ENCODE results near the gene APP. TPM values are rescaled to one million over a fixed set of nuclear protein-coding genes. Genes with fewer than 3 reads are reported as not detected.
A peak's percentile ranks its signal among the peaks of the same experiment; 100 is the strongest.

APP gene
- polyA plus RNA-seq, 2 donors, result 28.6 to 81.7 TPM

DNA sequence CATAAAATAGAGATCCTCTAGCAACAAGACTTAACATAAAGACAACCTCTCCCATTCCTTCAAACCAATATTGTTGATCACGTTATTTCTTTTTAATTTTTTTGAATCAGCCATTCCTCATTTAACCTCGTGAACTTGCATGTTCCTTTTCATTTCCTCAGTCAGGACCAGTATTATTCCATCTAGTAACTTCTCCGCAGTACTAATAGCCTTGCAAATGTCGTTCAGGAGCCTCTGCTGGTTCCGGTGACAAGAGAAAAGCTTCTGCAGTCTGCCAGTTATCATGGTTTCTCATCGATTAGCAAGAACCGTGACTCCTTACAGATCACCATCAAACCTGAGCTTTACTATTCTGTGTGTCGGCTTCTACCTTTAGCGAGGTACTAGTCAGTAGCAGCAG is 3.0 kb downstream of the APP start:
- Histone ChIP-seq H3K9me3 (ENCODE audit: control insufficient read depth in 2 of 2, insufficient read depth in 1 of 2, low read depth in 1 of 2, low read length in 1 of 2) (no peaks in the 10 kb centered on the region), H3K4me3 (ENCODE audit: low read depth in 1 of 2, low read length in 2 of 2) (no peak overlapping the region), H3K4me1 (ENCODE audit: control insufficient read depth in 2 of 2, insufficient read depth in 2 of 2, low read length in 1 of 2) (no peaks in the 10 kb centered on the region), H3K27ac (ENCODE audit: low read depth in 2 of 2, low read length in 1 of 2) (peak overlapping the region in 1 of 2 donors; percentile 33), H3K27me3 (ENCODE audit: control insufficient read depth in 1 of 2, insufficient read depth in 2 of 2, low read length in 2 of 2) (no peaks in the 10 kb centered on the region), H3K36me3 (ENCODE audit: control insufficient read depth in 2 of 2, insufficient read depth in 2 of 2, low read length in 1 of 2) (no peaks in the 10 kb centered on the region)
- WGBS, 2 donors, result 59 to 63% methylated on average over 9 of the region's 9 CpGs

GRCh38 chr21:26165331-26165730 is 5.2 kb downstream of the APP start:
- Histone ChIP-seq H3K4me1 (ENCODE audit: control insufficient read depth in 2 of 2, insufficient read depth in 2 of 2, low read length in 1 of 2) (no peaks in the 10 kb centered on the region), H3K4me3 (ENCODE audit: low read depth in 1 of 2, low read length in 2 of 2) (no peak overlapping the region), H3K27me3 (ENCODE audit: control insufficient read depth in 1 of 2, insufficient read depth in 2 of 2, low read length in 2 of 2) (no peaks in the 10 kb centered on the region), H3K9me3 (ENCODE audit: control insufficient read depth in 2 of 2, insufficient read depth in 1 of 2, low read depth in 1 of 2, low read length in 1 of 2) (no peaks in the 10 kb centered on the region), H3K36me3 (ENCODE audit: control insufficient read depth in 2 of 2, insufficient read depth in 2 of 2, low read length in 1 of 2) (no peaks in the 10 kb centered on the region), H3K27ac (ENCODE audit: low read depth in 2 of 2, low read length in 1 of 2) (no peak overlapping the region)
- 65 to 66% methylated on average over 5 of the region's 5 CpGs for WGBS, 2 donors

- no peaks in the 10 kb centered on the region for H3K36me3 ChIP-seq (ENCODE audit: control insufficient read depth in 2 of 2, insufficient read depth in 2 of 2, low read length in 1 of 2)
- no peak overlapping the region for H3K27ac ChIP-seq (ENCODE audit: low read depth in 2 of 2, low read length in 1 of 2)
- WGBS, 2 donors, result 34 to 48% methylated on average over 2 of the region's 2 CpGs
- no peaks in the 10 kb centered on the region for H3K4me1 ChIP-seq (ENCODE audit: control insufficient read depth in 2 of 2, insufficient read depth in 2 of 2, low read length in 1 of 2)
- H3K27me3 ChIP-seq (ENCODE audit: control insufficient read depth in 1 of 2, insufficient read depth in 2 of 2, low read length in 2 of 2), result no peaks in the 10 kb centered on the region
- no peak overlapping the region for H3K4me3 ChIP-seq (ENCODE audit: low read depth in 1 of 2, low read length in 2 of 2)
- H3K9me3 ChIP-seq (ENCODE audit: control insufficient read depth in 2 of 2, insufficient read depth in 1 of 2, low read depth in 1 of 2, low read length in 1 of 2), result no peaks in the 10 kb centered on the region
These were observed 6.3 kb downstream of the APP start for GRCh38 chr21:26164311-26164710.

DNA sequence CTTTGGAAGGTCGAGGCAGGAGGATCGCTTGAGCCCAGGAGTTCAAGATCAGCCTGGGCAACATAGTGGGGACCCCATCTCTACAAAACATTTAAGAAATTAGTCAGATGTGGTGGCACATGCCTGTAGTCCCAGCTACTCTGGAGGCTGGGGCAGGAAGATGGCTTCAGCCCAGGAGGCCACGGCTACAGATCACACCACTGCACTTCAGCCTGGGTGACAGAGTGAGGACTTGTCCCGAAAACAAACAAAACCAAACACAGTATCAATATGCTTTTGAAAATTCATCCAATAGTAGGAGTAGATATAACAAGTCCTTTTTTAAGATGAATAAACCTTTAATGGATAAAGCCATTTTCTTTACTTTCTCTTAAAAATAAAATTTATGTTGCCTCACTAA is 8.5 kb downstream of the APP start:
- Histone ChIP-seq H3K4me3 (ENCODE audit: low read depth in 1 of 2, low read length in 2 of 2) (no peak overlapping the region), H3K27ac (ENCODE audit: low read depth in 2 of 2, low read length in 1 of 2) (no peak overlapping the region), H3K9me3 (ENCODE audit: control insufficient read depth in 2 of 2, insufficient read depth in 1 of 2, low read depth in 1 of 2, low read length in 1 of 2) (no peaks in the 10 kb centered on the region), H3K27me3 (ENCODE audit: control insufficient read depth in 1 of 2, insufficient read depth in 2 of 2, low read length in 2 of 2) (no peaks in the 10 kb centered on the region), H3K4me1 (ENCODE audit: control insufficient read depth in 2 of 2, insufficient read depth in 2 of 2, low read length in 1 of 2) (no peaks in the 10 kb centered on the region), H3K36me3 (ENCODE audit: control insufficient read depth in 2 of 2, insufficient read depth in 2 of 2, low read length in 1 of 2) (no peaks in the 10 kb centered on the region)
- WGBS, 2 donors, result 91 to 93% methylated on average over 4 of the region's 4 CpGs

DNA sequence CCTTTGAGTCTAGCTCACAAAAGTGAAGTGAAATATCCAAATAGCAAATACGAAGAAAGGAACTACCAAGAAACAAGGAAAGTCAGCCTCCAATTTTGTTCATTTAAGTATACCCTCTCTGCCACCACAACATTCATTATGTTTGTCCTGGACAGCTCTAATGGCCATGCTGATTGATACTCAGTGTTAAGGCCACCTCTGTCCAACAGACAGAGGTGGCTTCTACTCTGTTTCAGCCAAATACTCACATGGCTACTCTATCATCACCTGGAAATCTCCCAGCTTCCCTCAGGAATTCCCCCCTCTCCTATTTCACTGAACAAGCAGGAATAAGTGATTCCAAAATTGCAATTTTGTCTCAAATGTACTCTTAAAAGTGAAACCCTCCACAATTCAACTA is 10.7 kb downstream of the APP start:
- H3K27ac ChIP-seq (ENCODE audit: low read depth in 2 of 2, low read length in 1 of 2), result no peak overlapping the region
- no peaks in the 10 kb centered on the region for H3K4me1 ChIP-seq (ENCODE audit: control insufficient read depth in 2 of 2, insufficient read depth in 2 of 2, low read length in 1 of 2)
- no peak overlapping the region for H3K4me3 ChIP-seq (ENCODE audit: low read depth in 1 of 2, low read length in 2 of 2)
- WGBS, 2 donors, result 88 to 93% methylated on average over 1 of the region's 1 CpG
- H3K9me3 ChIP-seq (ENCODE audit: control insufficient read depth in 2 of 2, insufficient read depth in 1 of 2, low read depth in 1 of 2, low read length in 1 of 2), result no peaks in the 10 kb centered on the region
- H3K27me3 ChIP-seq (ENCODE audit: control insufficient read depth in 1 of 2, insufficient read depth in 2 of 2, low read length in 2 of 2), result no peaks in the 10 kb centered on the region
- H3K36me3 ChIP-seq (ENCODE audit: control insufficient read depth in 2 of 2, insufficient read depth in 2 of 2, low read length in 1 of 2), result no peaks in the 10 kb centered on the region

GRCh38 chr21:26157801-26158200 is 12.8 kb downstream of the APP start:
- no peaks in the 10 kb centered on the region for H3K36me3 ChIP-seq (ENCODE audit: control insufficient read depth in 2 of 2, insufficient read depth in 2 of 2, low read length in 1 of 2)
- 46 to 60% methylated on average over 2 of the region's 2 CpGs for WGBS, 2 donors
- no peaks in the 10 kb centered on the region for H3K4me1 ChIP-seq (ENCODE audit: control insufficient read depth in 2 of 2, insufficient read depth in 2 of 2, low read length in 1 of 2)
- no peaks in the 10 kb centered on the region for H3K9me3 ChIP-seq (ENCODE audit: control insufficient read depth in 2 of 2, insufficient read depth in 1 of 2, low read depth in 1 of 2, low read length in 1 of 2)
- H3K4me3 ChIP-seq (ENCODE audit: low read depth in 1 of 2, low read length in 2 of 2), result no peak overlapping the region
- no peak overlapping the region for H3K27ac ChIP-seq (ENCODE audit: low read depth in 2 of 2, low read length in 1 of 2)
- H3K27me3 ChIP-seq (ENCODE audit: control insufficient read depth in 1 of 2, insufficient read depth in 2 of 2, low read length in 2 of 2), result no peaks in the 10 kb centered on the region

DNA sequence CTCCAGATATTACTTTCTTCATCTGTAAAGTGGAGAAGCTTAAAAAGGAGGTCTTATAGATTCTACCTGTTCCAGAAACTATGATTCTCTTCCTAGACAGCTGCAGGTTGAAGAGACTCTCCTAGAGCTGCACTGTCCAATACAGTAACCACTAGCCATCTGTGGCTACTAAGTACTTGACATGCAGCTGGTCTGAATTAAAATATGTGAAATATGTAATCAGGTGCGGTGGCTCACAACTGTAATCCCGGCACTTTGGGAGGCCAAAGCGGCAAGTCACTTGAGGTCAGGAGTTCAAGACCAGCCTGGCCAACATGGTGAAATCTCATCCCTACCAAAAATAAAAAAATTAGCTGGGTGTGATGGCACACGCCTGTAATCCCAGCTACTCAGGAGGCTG is 15.8 kb downstream of the APP start:
- no peak overlapping the region for H3K27ac ChIP-seq (ENCODE audit: low read depth in 2 of 2, low read length in 1 of 2)
- H3K27me3 ChIP-seq (ENCODE audit: control insufficient read depth in 1 of 2, insufficient read depth in 2 of 2, low read length in 2 of 2), result no peaks in the 10 kb centered on the region
- H3K9me3 ChIP-seq (ENCODE audit: control insufficient read depth in 2 of 2, insufficient read depth in 1 of 2, low read depth in 1 of 2, low read length in 1 of 2), result no peaks in the 10 kb centered on the region
- no peaks in the 10 kb centered on the region for H3K4me1 ChIP-seq (ENCODE audit: control insufficient read depth in 2 of 2, insufficient read depth in 2 of 2, low read length in 1 of 2)
- no peaks in the 10 kb centered on the region for H3K36me3 ChIP-seq (ENCODE audit: control insufficient read depth in 2 of 2, insufficient read depth in 2 of 2, low read length in 1 of 2)
- 91 to 93% methylated on average over 4 of the region's 4 CpGs for WGBS, 2 donors
- H3K4me3 ChIP-seq (ENCODE audit: low read depth in 1 of 2, low read length in 2 of 2), result no peak overlapping the region

- WGBS, 2 donors, result 33 to 46% methylated on average over 1 of the region's 1 CpG
- H3K4me1 ChIP-seq (ENCODE audit: control insufficient read depth in 2 of 2, insufficient read depth in 2 of 2, low read length in 1 of 2), result no peaks in the 10 kb centered on the region
- H3K27ac ChIP-seq (ENCODE audit: low read depth in 2 of 2, low read length in 1 of 2), result no peak overlapping the region
These were observed 16.8 kb downstream of the APP start for GRCh38 chr21:26153758-26154157.

GRCh38 chr21:26148840-26149354 is 21.7 kb downstream of the APP start:
- H3K4me3 ChIP-seq (ENCODE audit: low read depth in 1 of 2, low read length in 2 of 2), result no peak overlapping the region
- H3K27me3 ChIP-seq (ENCODE audit: control insufficient read depth in 1 of 2, insufficient read depth in 2 of 2, low read length in 2 of 2), result no peaks in the 10 kb centered on the region
- no peaks in the 10 kb centered on the region for H3K9me3 ChIP-seq (ENCODE audit: control insufficient read depth in 2 of 2, insufficient read depth in 1 of 2, low read depth in 1 of 2, low read length in 1 of 2)
- H3K36me3 ChIP-seq (ENCODE audit: control insufficient read depth in 2 of 2, insufficient read depth in 2 of 2, low read length in 1 of 2), result no peaks in the 10 kb centered on the region
- peak overlapping the region in 1 of 2 donors; percentile 4 for H3K27ac ChIP-seq (ENCODE audit: low read depth in 2 of 2, low read length in 1 of 2)
- no peaks in the 10 kb centered on the region for H3K4me1 ChIP-seq (ENCODE audit: control insufficient read depth in 2 of 2, insufficient read depth in 2 of 2, low read length in 1 of 2)

More at GRCh38 chr21:26153758-26154157, 16.8 kb downstream of the APP start:
- no peak overlapping the region for H3K4me3 ChIP-seq (ENCODE audit: low read depth in 1 of 2, low read length in 2 of 2)
- H3K9me3 ChIP-seq (ENCODE audit: control insufficient read depth in 2 of 2, insufficient read depth in 1 of 2, low read depth in 1 of 2, low read length in 1 of 2), result no peaks in the 10 kb centered on the region
- no peaks in the 10 kb centered on the region for H3K27me3 ChIP-seq (ENCODE audit: control insufficient read depth in 1 of 2, insufficient read depth in 2 of 2, low read length in 2 of 2)
- H3K36me3 ChIP-seq (ENCODE audit: control insufficient read depth in 2 of 2, insufficient read depth in 2 of 2, low read length in 1 of 2), result no peaks in the 10 kb centered on the region

GRCh38 chr21:26148071-26148839 is 22.3 kb downstream of the APP start:
- Histone ChIP-seq H3K36me3 (ENCODE audit: control insufficient read depth in 2 of 2, insufficient read depth in 2 of 2, low read length in 1 of 2) (no peaks in the 10 kb centered on the region), H3K27ac (ENCODE audit: low read depth in 2 of 2, low read length in 1 of 2) (no peak overlapping the region), H3K27me3 (ENCODE audit: control insufficient read depth in 1 of 2, insufficient read depth in 2 of 2, low read length in 2 of 2) (no peaks in the 10 kb centered on the region), H3K4me1 (ENCODE audit: control insufficient read depth in 2 of 2, insufficient read depth in 2 of 2, low read length in 1 of 2) (no peaks in the 10 kb centered on the region), H3K9me3 (ENCODE audit: control insufficient read depth in 2 of 2, insufficient read depth in 1 of 2, low read depth in 1 of 2, low read length in 1 of 2) (no peaks in the 10 kb centered on the region), H3K4me3 (ENCODE audit: low read depth in 1 of 2, low read length in 2 of 2) (no peak overlapping the region)
- 35 to 53% methylated on average over 3 of the region's 3 CpGs for WGBS, 2 donors

Measured in esophagus (tissue), 2 donors.